ENCODE results near the gene CACNA1C. TPM values are rescaled to one million over a fixed set of nuclear protein-coding genes. Genes with fewer than 3 reads are reported as not detected.
A peak's percentile ranks its signal among the peaks of the same experiment; 100 is the strongest.

CACNA1C gene
- total and polyA plus RNA-seq, 5 donors from 2014 or later = 0.02 to 0.14 (median 0.10) TPM

DNA sequence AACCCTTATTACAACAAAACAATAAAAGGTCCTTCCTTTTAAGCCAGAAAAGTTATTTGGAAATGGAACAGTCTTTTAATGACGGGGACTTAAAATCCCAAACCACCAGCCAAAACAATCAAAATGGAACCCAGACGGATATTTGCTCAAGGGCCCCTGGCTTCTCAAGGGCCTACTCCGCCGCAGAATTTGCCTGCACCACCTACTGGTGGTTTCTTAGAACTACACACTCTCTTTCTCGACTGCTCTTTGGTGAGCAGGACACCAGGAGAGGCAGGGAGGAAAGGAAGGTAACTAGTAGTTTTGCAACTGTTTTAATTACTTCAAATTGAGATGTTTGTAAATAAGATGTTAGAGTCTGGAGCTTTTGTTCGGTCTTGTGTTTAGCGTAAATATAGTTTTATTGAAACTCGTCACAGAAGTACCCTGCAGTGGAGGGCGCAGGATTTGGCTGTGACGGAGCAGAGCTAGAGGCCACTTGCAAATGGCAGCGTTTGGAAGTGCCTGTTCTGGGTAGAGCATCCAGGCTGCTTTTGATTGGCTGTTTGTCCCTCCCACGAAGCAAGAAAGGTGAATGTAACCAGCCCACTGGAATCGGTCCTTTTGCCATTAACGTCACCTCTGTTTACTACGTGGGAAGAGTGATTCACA, 238.5 kb downstream of the CACNA1C start:
- DNase-seq (peak in 2 of 3 donors; percentile 24 to 52), ATAC-seq (ENCODE audit: low read depth in 2 of 2) (peak in 1 of 2 donors; percentile 35)
- Histone ChIP-seq H3K4me1 (ENCODE audit: control insufficient read depth, insufficient read depth, low read length, poor library complexity, severe bottlenecking) (no peaks in the 10 kb centered on the region), H3K27me3 (ENCODE audit: control insufficient read depth, insufficient read depth, low read length) (no peaks in the 10 kb centered on the region), H3K36me3 (ENCODE audit: control insufficient read depth, insufficient read depth, low read length) (no peaks in the 10 kb centered on the region), H3K9me3 (ENCODE audit: control insufficient read depth in 2 of 2, low read length in 2 of 2) (no peaks in the 10 kb centered on the region), H3K4me3 (ENCODE audit: low read depth, low read length) (no peak overlapping the region), H3K27ac (ENCODE audit: insufficient read depth, low read length, poor library complexity, severe bottlenecking) (no peak overlapping the region)
- peaks cover 10% of the 10 kb centered on the region for H3K27me3 Mint-ChIP-seq
- peaks cover 0 to 3% (median under 1%) of the 10 kb centered on the region in 4 donors for H3K4me1 Mint-ChIP-seq
- H3K27ac Mint-ChIP-seq = no peak overlapping the region
- H3K4me3 Mint-ChIP-seq = no peak overlapping the region
- H3K36me3 Mint-ChIP-seq = no peaks in the 10 kb centered on the region
- peaks cover 0 to 2% (median 0%) of the 10 kb centered on the region in 7 donors for H3K9me3 Mint-ChIP-seq

DNA sequence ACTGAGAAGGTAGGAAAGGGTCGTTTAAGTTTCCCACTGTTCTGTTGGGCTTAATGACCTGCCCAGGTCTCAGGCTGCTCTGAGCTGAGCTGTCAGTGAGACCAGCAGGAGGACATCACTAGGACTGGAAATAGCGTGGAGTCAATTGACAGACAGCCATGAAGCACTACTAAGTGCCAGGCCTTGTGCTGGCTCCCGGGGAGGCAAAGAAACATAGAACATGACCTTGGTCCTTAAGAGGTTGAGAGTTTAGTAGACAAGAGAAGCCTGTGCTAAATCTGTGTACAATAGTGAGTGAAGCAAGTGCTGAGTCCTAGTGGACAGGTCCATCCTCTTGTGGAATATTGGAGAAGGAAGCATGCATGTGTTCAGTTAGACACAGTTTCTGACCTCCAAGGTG, 239.2 kb downstream of the CACNA1C start:
- H3K4me1 Mint-ChIP-seq = peaks cover 0 to 3% (median under 1%) of the 10 kb centered on the region in 4 donors
- peaks cover 8% of the 10 kb centered on the region for H3K27me3 Mint-ChIP-seq

DNA sequence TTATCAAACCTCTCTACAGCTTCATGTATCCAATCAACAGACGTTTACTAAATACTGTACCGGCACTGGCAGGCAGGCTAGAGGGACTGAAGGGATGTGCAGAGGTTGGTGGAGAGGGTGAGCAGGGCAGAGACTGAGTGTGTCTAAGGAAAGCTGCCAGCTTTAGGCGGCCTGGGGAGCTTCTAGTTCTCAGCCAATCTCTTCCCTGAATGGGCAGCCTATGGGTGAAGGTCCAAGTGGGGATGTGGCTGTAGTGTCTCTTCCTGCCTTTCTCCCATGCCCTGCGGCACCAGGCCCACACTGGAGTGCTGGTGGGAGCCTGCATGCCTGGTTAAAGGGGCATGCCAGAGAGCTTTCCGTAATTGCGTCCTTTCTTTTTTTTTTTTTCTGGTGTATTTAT, 239.8 kb downstream of the CACNA1C start:
- no peak for DNase-seq
- H3K27me3 ChIP-seq (ENCODE audit: control insufficient read depth, insufficient read depth, low read length) = no peaks in the 10 kb centered on the region
- Mint-ChIP-seq H3K27ac (no peak overlapping the region), H3K27me3 (peaks cover 8% of the 10 kb centered on the region), H3K4me1 (peaks cover 0 to 3% (median under 1%) of the 10 kb centered on the region in 4 donors), H3K9me3 (peaks cover 0 to 2% (median 0%) of the 10 kb centered on the region in 7 donors), H3K36me3 (no peaks in the 10 kb centered on the region), H3K4me3 (no peak overlapping the region)
- H3K4me1 ChIP-seq (ENCODE audit: control insufficient read depth, insufficient read depth, low read length, poor library complexity, severe bottlenecking) = no peaks in the 10 kb centered on the region
- H3K36me3 ChIP-seq (ENCODE audit: control insufficient read depth, insufficient read depth, low read length) = no peaks in the 10 kb centered on the region
- H3K9me3 ChIP-seq (ENCODE audit: control insufficient read depth in 2 of 2, low read length in 2 of 2) = no peaks in the 10 kb centered on the region
- ATAC-seq (ENCODE audit: low read depth in 2 of 2) = no peak
- no peak overlapping the region for H3K4me3 ChIP-seq (ENCODE audit: low read depth, low read length)
- H3K27ac ChIP-seq (ENCODE audit: insufficient read depth, low read length, poor library complexity, severe bottlenecking) = no peak overlapping the region

More for the DNA sequence above, 239.2 kb downstream of the CACNA1C start:
- no peak overlapping the region for H3K4me3 Mint-ChIP-seq
- Histone ChIP-seq H3K27me3 (ENCODE audit: control insufficient read depth, insufficient read depth, low read length) (no peaks in the 10 kb centered on the region), H3K4me1 (ENCODE audit: control insufficient read depth, insufficient read depth, low read length, poor library complexity, severe bottlenecking) (no peaks in the 10 kb centered on the region), H3K9me3 (ENCODE audit: control insufficient read depth in 2 of 2, low read length in 2 of 2) (no peaks in the 10 kb centered on the region), H3K4me3 (ENCODE audit: low read depth, low read length) (no peak overlapping the region), H3K27ac (ENCODE audit: insufficient read depth, low read length, poor library complexity, severe bottlenecking) (no peak overlapping the region), H3K36me3 (ENCODE audit: control insufficient read depth, insufficient read depth, low read length) (no peaks in the 10 kb centered on the region)
- DNase-seq (no peak), ATAC-seq (ENCODE audit: low read depth in 2 of 2) (no peak)
- H3K27ac Mint-ChIP-seq = no peak overlapping the region
- no peaks in the 10 kb centered on the region for H3K36me3 Mint-ChIP-seq
- peaks cover 0 to 2% (median 0%) of the 10 kb centered on the region in 7 donors for H3K9me3 Mint-ChIP-seq

DNA sequence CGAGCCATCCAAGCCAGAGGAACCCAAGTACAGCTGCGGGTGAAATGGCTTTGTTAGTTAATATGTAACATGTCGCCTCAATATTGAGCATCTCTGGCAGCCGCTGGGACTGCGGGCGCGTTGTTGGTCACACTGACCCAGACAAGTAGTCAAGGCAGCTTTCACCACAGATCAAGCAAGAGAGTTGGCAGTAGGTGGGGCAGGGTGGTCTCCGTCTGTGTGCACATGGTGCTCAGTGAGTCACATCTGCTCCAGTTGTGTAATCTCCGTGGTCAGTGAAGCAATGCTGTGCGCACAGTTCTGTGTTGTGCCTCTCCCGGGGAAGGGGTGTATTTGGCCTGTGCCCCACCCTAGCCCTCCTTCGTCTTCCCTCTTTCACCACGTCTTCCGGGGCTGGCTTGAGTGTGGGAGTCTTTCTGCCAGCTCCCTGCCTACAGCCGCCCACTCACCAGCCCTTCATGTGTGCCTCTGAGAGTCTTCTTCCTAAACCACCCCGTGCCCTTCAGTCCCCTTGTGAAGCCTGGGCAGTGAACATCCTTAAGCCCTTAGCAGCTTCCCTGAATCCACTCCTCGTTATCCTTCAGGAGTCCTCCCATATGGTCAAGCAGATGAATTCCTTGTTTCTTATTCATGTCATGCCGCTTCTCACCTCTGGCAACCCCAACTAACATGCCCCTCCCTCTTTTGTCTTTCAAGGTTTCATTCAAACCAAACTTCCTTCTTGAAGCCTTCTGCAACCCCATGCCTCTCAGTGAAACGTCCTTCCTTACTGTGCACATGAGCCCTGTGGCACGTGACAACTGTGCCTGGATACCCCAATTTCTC, 242.1 kb downstream of the CACNA1C start:
- H3K27me3 ChIP-seq (ENCODE audit: control insufficient read depth, insufficient read depth, low read length) = no peaks in the 10 kb centered on the region
- no peak overlapping the region for H3K4me3 ChIP-seq (ENCODE audit: low read depth, low read length)
- Mint-ChIP-seq H3K27me3 (peaks cover 7% of the 10 kb centered on the region), H3K4me1 (peaks cover 0 to 3% (median under 1%) of the 10 kb centered on the region in 4 donors), H3K9me3 (peaks cover 0 to 2% (median 0%) of the 10 kb centered on the region in 7 donors), H3K27ac (no peak overlapping the region), H3K4me3 (peak overlapping the region in 1 of 4 donors; percentile 22), H3K36me3 (no peaks in the 10 kb centered on the region)
- no peak overlapping the region for H3K27ac ChIP-seq (ENCODE audit: insufficient read depth, low read length, poor library complexity, severe bottlenecking)
- H3K4me1 ChIP-seq (ENCODE audit: control insufficient read depth, insufficient read depth, low read length, poor library complexity, severe bottlenecking) = no peaks in the 10 kb centered on the region
- no peak for DNase-seq
- ATAC-seq (ENCODE audit: low read depth in 2 of 2) = no peak
- no peaks in the 10 kb centered on the region for H3K36me3 ChIP-seq (ENCODE audit: control insufficient read depth, insufficient read depth, low read length)
- H3K9me3 ChIP-seq (ENCODE audit: control insufficient read depth in 2 of 2, low read length in 2 of 2) = no peaks in the 10 kb centered on the region

DNA sequence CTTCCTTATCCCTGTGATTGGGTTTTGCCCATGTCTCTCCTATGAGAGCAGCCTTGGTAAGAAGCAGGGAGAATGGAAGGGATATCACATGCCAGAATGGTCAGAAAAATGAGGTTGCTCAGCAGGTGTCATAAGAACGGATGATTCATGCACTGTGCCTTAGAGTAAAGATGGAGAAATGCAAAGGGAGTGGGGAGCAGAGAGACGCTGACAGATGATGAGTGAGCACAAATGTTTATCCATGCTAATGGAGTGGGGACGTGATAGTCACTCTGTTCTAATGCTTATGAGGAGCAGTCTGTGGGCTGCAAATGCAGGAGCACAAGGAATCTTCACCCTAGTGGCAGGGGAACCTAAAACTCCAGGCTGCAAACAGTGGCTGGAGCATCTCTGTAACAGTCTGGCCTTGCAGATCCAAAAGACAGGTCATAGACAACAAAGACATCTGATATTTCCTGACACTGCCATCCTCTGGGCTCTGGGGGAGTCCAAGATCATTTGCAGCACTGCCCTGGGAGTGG, 243.2 kb downstream of the CACNA1C start:
- Mint-ChIP-seq H3K27me3 (peaks cover 7% of the 10 kb centered on the region), H3K4me1 (peaks cover 0 to 3% (median under 1%) of the 10 kb centered on the region in 4 donors), H3K36me3 (no peaks in the 10 kb centered on the region), H3K4me3 (no peak overlapping the region), H3K9me3 (peaks cover 0 to 2% (median 0%) of the 10 kb centered on the region in 7 donors), H3K27ac (peak overlapping the region in 1 of 3 donors; percentile 2)
- ATAC-seq (ENCODE audit: low read depth in 2 of 2) (peak in 1 of 2 donors; percentile 18), DNase-seq (no peak)
- Histone ChIP-seq H3K9me3 (ENCODE audit: control insufficient read depth in 2 of 2, low read length in 2 of 2) (no peaks in the 10 kb centered on the region), H3K4me3 (ENCODE audit: low read depth, low read length) (no peak overlapping the region), H3K27me3 (ENCODE audit: control insufficient read depth, insufficient read depth, low read length) (no peaks in the 10 kb centered on the region), H3K27ac (ENCODE audit: insufficient read depth, low read length, poor library complexity, severe bottlenecking) (no peak overlapping the region), H3K36me3 (ENCODE audit: control insufficient read depth, insufficient read depth, low read length) (no peaks in the 10 kb centered on the region), H3K4me1 (ENCODE audit: control insufficient read depth, insufficient read depth, low read length, poor library complexity, severe bottlenecking) (no peaks in the 10 kb centered on the region)

DNA sequence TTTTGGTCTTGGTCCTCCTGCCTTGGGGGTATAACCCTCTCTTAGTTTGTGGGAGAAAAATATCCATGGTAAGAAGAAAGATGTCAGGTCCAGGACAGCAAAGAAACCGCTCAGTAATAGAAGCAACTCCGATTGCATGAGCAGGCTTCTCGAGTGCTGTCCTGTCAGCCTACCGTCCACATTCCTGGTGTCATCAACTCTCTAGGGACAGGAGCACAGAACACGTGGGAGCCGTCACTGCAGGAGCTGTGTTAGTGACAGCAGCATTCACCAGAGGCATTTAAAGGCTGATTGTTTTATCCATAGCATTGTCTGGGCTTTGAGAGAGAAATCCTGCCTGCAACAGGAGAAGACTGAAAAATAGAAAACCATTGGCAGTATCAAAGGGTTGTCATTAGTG, 244.2 kb downstream of the CACNA1C start:
- Mint-ChIP-seq H3K9me3 (peaks cover 0 to 2% (median 0%) of the 10 kb centered on the region in 7 donors), H3K27ac (no peak overlapping the region), H3K4me3 (no peak overlapping the region), H3K36me3 (no peaks in the 10 kb centered on the region), H3K4me1 (peaks cover 0 to 3% (median under 1%) of the 10 kb centered on the region in 4 donors), H3K27me3 (peaks cover 6% of the 10 kb centered on the region)
- Histone ChIP-seq H3K9me3 (ENCODE audit: control insufficient read depth in 2 of 2, low read length in 2 of 2) (no peaks in the 10 kb centered on the region), H3K4me3 (ENCODE audit: low read depth, low read length) (no peak overlapping the region), H3K36me3 (ENCODE audit: control insufficient read depth, insufficient read depth, low read length) (no peaks in the 10 kb centered on the region), H3K27me3 (ENCODE audit: control insufficient read depth, insufficient read depth, low read length) (no peaks in the 10 kb centered on the region), H3K4me1 (ENCODE audit: control insufficient read depth, insufficient read depth, low read length, poor library complexity, severe bottlenecking) (no peaks in the 10 kb centered on the region), H3K27ac (ENCODE audit: insufficient read depth, low read length, poor library complexity, severe bottlenecking) (no peak overlapping the region)
- no peak for ATAC-seq (ENCODE audit: low read depth in 2 of 2)
- no peak for DNase-seq

DNA sequence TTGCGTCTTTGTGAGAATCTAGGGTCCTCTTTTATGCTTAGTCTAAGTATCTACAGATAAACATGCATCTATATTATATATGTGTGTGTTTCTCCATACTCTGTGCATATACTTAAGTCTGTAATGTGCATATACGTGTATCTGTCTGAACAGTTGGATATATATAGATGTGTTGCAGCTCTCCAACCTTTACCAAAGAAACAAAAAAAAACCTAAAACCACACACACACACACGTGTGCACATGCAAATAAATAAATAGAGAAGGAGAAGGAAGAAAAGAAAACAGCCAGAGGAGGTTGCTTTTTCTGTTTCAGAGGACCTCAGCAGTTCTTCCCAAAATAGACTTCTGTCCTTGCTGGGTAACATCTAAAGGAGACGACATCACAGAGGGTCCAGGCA, 244.9 kb downstream of the CACNA1C start:
- H3K9me3 ChIP-seq (ENCODE audit: control insufficient read depth in 2 of 2, low read length in 2 of 2) = no peaks in the 10 kb centered on the region
- H3K27me3 ChIP-seq (ENCODE audit: control insufficient read depth, insufficient read depth, low read length) = no peaks in the 10 kb centered on the region
- H3K36me3 ChIP-seq (ENCODE audit: control insufficient read depth, insufficient read depth, low read length) = no peaks in the 10 kb centered on the region
- H3K4me3 ChIP-seq (ENCODE audit: low read depth, low read length) = no peak overlapping the region
- Mint-ChIP-seq H3K27ac (no peak overlapping the region), H3K4me3 (no peak overlapping the region), H3K9me3 (peaks cover 0 to 2% (median 0%) of the 10 kb centered on the region in 7 donors), H3K4me1 (peaks cover 0 to 3% (median under 1%) of the 10 kb centered on the region in 4 donors), H3K36me3 (no peaks in the 10 kb centered on the region), H3K27me3 (peaks cover 8% of the 10 kb centered on the region)
- H3K4me1 ChIP-seq (ENCODE audit: control insufficient read depth, insufficient read depth, low read length, poor library complexity, severe bottlenecking) = no peaks in the 10 kb centered on the region
- no peak for DNase-seq
- no peak overlapping the region for H3K27ac ChIP-seq (ENCODE audit: insufficient read depth, low read length, poor library complexity, severe bottlenecking)
- no peak for ATAC-seq (ENCODE audit: low read depth in 2 of 2)
